GM12878 (cell line): ENCODE measurements around the gene NUP210. TPM values are rescaled to one million over a fixed set of nuclear protein-coding genes. Genes with fewer than 3 reads are reported as not detected.

Source experiments
- ATAC-seq: fragments of 200-7000 bp; cut with Tn5 transposase; 3 replicates; pipeline ENCODE4 v1.9.1; 2020; ENCODE audit warnings: mild to moderate bottlenecking, moderate library complexity
- BruUV-seq: library from RNA; stranded (reverse); fragments of 400-500 nt; replicated peaks from 2 replicates; lab custom pipeline; 2021; lab: Mats Ljungman, UMichigan
- CTCF ChIA-PET: fragments of 300-600 bp; sonication (Branson Sonifier 250); formaldehyde crosslinking; extraction: SDS; loops from one replicate; lab custom pipeline; 2021; ENCODE audit warnings: inconsistent platforms; lab: Yijun Ruan, JAX
- POLR2A ChIA-PET: fragments of 350-600 bp; formaldehyde crosslinking; extraction: SDS; loops from one replicate; lab custom pipeline; 2021; ENCODE audit warnings: inconsistent platforms; lab: Charles Lee
- RAD21 ChIA-PET: fragments of 300-600 bp; sonication (Branson Sonifier 250); formaldehyde crosslinking; loops from one replicate; lab custom pipeline; 2023; ENCODE audit warnings: antibody characterized with exemption; ENCODE audit not compliant: unreplicated experiment; lab: Charles Lee
- SMC1A ChIA-PET: fragments of 300-600 bp; sonication (Branson Sonifier 250); formaldehyde crosslinking; loops from one replicate; lab custom pipeline; 2023; ENCODE audit not compliant: unreplicated experiment, uncharacterized antibody; lab: Charles Lee
- DNase-seq: peaks from one replicate; pipeline ENCODE4 v3.0.0-alpha.2; 2011; ENCODE audit warnings: low read depth, low spot score
- FAIRE-seq: peaks from 3 replicates; lab custom pipeline; 2011; peaks lifted over from hg19 to GRCh38; lab: Jason Lieb, UNC
- H2AFZ ChIP-seq: 2 replicates; pipeline ENCODE4 v1.6.0; 2011; ENCODE audit warnings: low read depth, low read length, control low read depth; ENCODE audit not compliant: control insufficient read depth
- H3K27ac ChIP-seq: 2 replicates; pipeline ENCODE4 v1.5.1; 2011; ENCODE audit warnings: control low read depth; ENCODE audit not compliant: control insufficient read depth, insufficient read depth
- H3K27me3 ChIP-seq, 2 experiments: replicated peaks in 1 of 2; 2 replicates each; pipeline versions ENCODE4 v1.6.0 to v1.6.1; 2011; ENCODE audit warnings: low read length in 1 of 2; ENCODE audit not compliant: control insufficient read depth in 2 of 2, insufficient read depth in 2 of 2
- H3K36me3 ChIP-seq, 2 experiments: 2 replicates each; pipeline ENCODE4 v1.5.1; 2011; ENCODE audit warnings: low read length in 1 of 2; ENCODE audit not compliant: control insufficient read depth in 2 of 2, insufficient read depth in 2 of 2
- H3K4me1 ChIP-seq: 2 replicates; pipeline ENCODE4 v1.6.1; 2011; ENCODE audit warnings: mild to moderate bottlenecking, low read length, moderate library complexity, mixed read lengths; ENCODE audit not compliant: control insufficient read depth, insufficient read depth
- H3K4me2 ChIP-seq: 2 replicates; pipeline ENCODE4 v1.6.0; 2011; ENCODE audit warnings: control low read depth; ENCODE audit not compliant: control insufficient read depth, insufficient read depth
- H3K4me3 ChIP-seq: fragments of 200-600 bp; sonication (generic); 2 replicates; pipeline ENCODE4 v1.5.1; 2016
- H3K79me2 ChIP-seq: 2 replicates; pipeline ENCODE4 v1.6.0; 2011; ENCODE audit warnings: low read length; ENCODE audit not compliant: control insufficient read depth, insufficient read depth
- H3K9ac ChIP-seq: 2 replicates; pipeline ENCODE4 v1.8.0; 2011; ENCODE audit warnings: low read length, control low read depth, mixed read lengths; ENCODE audit not compliant: control insufficient read depth, insufficient read depth
- H3K9me3 ChIP-seq: replicated peaks from 3 replicates; pipeline ENCODE4 v1.5.1; 2011; ENCODE audit warnings: mild to moderate bottlenecking, low read length; ENCODE audit not compliant: control insufficient read depth, insufficient read depth
- H4K20me1 ChIP-seq: 2 replicates; pipeline ENCODE4 v1.6.0; 2011; ENCODE audit not compliant: control insufficient read depth, insufficient read depth
- BCL11A ChIP-seq: IDR thresholded peaks from 2 replicates; pipeline ENCODE4 v1.6.1; 2011; ENCODE audit warnings: low read depth, low read length
- FOXK2 ChIP-seq: fragments of 450-650 bp; IDR thresholded peaks from 2 replicates; pipeline ENCODE4 v1.6.1; 2017; ENCODE audit warnings: mild to moderate bottlenecking, moderate library complexity
- MEF2B ChIP-seq: fragments of 450-650 bp; IDR thresholded peaks from 2 replicates; pipeline ENCODE4 v1.6.1; 2018; ENCODE audit warnings: mild to moderate bottlenecking, moderate library complexity; ENCODE audit not compliant: partially characterized antibody, poor library complexity, severe bottlenecking
- NKRF ChIP-seq: fragments of 450-650 bp; conservative IDR thresholded peaks from 2 replicates; pipeline ENCODE4 v1.6.1; 2017; ENCODE audit warnings: mild to moderate bottlenecking, moderate library complexity
- POLR2A ChIP-seq: IDR thresholded peaks from 2 replicates; pipeline ENCODE4 v1.6.1; 2011; ENCODE audit warnings: low read depth, mild to moderate bottlenecking, low read length
- RCOR1 ChIP-seq: conservative IDR thresholded peaks from 2 replicates; pipeline ENCODE4 v1.6.1; 2012; ENCODE audit warnings: low read depth, low read length, improper control_type of control experiment
- SRF ChIP-seq, 2 experiments: IDR thresholded peaks; 2 replicates each; pipeline ENCODE4 v1.6.1; 2011; ENCODE audit warnings: low read depth in 2 of 2, low read length in 2 of 2, mild to moderate bottlenecking in 1 of 2, moderate library complexity in 1 of 2
- WGBS: methylation state at CpG from one replicate; pipeline ENCODE4 v1.1.6; 2016; ENCODE audit warnings: low lambda C conversion rate; ENCODE audit not compliant: insufficient replicate concordance, insufficient coverage; ENCODE audit errors: missing lambda C conversion rate; 5-methylcytosine and 5-hydroxymethylcytosine counted together
- in situ Hi-C: fragments of 300-500 bp; cut with MboI; formaldehyde crosslinking; loops from 9 replicates; pipeline ENCODE4 v1.14.3; 2018; ENCODE audit warnings: mixed read lengths
- intact Hi-C: fragments of 100-400 bp; cut with micrococcal nuclease; formaldehyde crosslinking; loops from one replicate; pipeline ENCODE4 v1.14.2; 2022; ENCODE audit not compliant: unreplicated experiment
- polyA plus RNA-seq, 11 experiments: library from polyadenylated mRNA; depleted of rRNA in 4 of 11; unstranded in 6 of 11; stranded (reverse) in 5 of 11; fragments of >200 nt; fragmentation: Nextera tagmentation in 4 of 11; fragmentation: Illumina TruSeq in 1 of 11; extraction: Ambion mirVana in 4 of 11; extraction: Trizol in 1 of 11; gene quantifications; 1 replicate in 1 of 11; 2 replicates in 10 of 11; pipeline versions ENCODE4 v1.2.1 to v1.2.3, GENCODE V29; 2011 to 2016; ENCODE audit warnings: inconsistent platforms in 2 of 11, missing spikeins in 2 of 11, low read depth in 1 of 11
- total RNA-seq, 4 experiments: library from RNA; depleted of rRNA in 3 of 4; stranded (reverse); fragments of >200 nt in 3 of 4; fragmentation: Illumina TruSeq in 1 of 4; extraction: Trizol in 1 of 4; gene quantifications; 2 replicates each; pipeline versions ENCODE4 v1.2.1 to v1.2.3, GENCODE V29; 2013 to 2021
- TF ChIP-seq, protein P1 (sequence below): fragments of 450-650 bp; IDR thresholded peaks from 2 replicates; pipeline ENCODE4 v1.6.1; 2016; ENCODE audit warnings: mild to moderate bottlenecking

NUP210 gene
- total and polyA plus RNA-seq, 10 of the 15 experiments (the other 5 are each of a cell fraction or from before 2014, with no cell fraction given), result 2.9 to 150 (median 76.0) TPM

DNA sequence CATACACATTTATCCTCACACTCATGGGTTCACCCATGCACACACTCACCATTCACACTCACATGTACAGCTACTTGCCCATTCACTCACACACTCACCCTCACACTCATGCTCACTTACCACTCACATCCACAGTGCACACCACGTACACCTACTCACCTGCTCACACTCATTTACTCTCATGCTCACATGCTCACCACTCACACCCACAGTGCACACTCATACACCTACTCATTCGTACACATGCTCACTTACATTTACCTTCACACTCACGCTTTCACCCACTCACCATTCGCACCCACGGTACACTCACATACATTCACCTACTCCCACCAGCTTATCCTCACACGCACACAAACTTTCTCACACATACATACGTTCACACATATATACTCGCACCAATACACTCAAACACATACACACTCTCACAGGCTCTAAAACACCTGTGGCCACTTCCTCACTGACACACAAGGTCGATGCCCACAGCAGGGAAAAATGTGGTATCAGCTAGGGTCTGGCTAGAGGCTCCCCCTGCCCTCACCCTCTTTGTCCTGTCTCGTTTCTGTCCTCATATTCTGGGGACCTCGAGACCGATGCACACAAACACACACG is 46.0 kb downstream of the NUP210 start:
- no peak for ATAC-seq
- no peak overlapping the region for H3K9ac ChIP-seq
- CTCF ChIA-PET, result interaction anchor here (0.8 to 1.4 kb wide), 2 partner anchors 78 to 144 kb away, joined by 3 to 4 read pairs; no protein-coding TSS in a partner anchor

GRCh38 chr3:13372656-13373055 is 47.5 kb downstream of the NUP210 start:
- H3K4me2 ChIP-seq, result no peak overlapping the region
- POLR2A ChIA-PET, result no interaction called here
- H3K79me2 ChIP-seq, result no peaks in the 10 kb centered on the region
- no peak for TF ChIP-seq NKRF
- no peak for TF ChIP-seq BCL11A
- TF ChIP-seq, protein P1, sequence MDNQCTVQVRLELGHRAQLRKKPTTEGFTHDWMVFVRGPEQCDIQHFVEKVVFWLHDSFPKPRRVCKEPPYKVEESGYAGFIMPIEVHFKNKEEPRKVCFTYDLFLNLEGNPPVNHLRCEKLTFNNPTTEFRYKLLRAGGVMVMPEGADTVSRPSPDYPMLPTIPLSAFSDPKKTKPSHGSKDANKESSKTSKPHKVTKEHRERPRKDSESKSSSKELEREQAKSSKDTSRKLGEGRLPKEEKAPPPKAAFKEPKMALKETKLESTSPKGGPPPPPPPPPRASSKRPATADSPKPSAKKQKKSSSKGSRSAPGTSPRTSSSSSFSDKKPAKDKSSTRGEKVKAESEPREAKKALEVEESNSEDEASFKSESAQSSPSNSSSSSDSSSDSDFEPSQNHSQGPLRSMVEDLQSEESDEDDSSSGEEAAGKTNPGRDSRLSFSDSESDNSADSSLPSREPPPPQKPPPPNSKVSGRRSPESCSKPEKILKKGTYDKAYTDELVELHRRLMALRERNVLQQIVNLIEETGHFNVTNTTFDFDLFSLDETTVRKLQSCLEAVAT, result no peak
- no peak for TF ChIP-seq RCOR1
- TF ChIP-seq, all 136 proteins: peak for 0
- Histone ChIP-seq H3K36me3 (peaks cover 42 to 62% of the 10 kb centered on the region in 2 experiments; a peak in 3 of 4 replicates), H3K4me1 (no peaks in the 10 kb centered on the region), H3K9me3 (no peaks in the 10 kb centered on the region), H2AFZ (no peak overlapping the region), H3K4me3 (no peak overlapping the region), H4K20me1 (no peaks in the 10 kb centered on the region; the same call in 1 of the 2 replicates), H3K27ac (no peak overlapping the region), H3K27me3 (no peaks in the 10 kb centered on the region), H3K9ac (no peak overlapping the region)
- FAIRE-seq (no peak), DNase-seq (no peak), ATAC-seq (no peak)
- BruUV-seq, result no TSS peak
- 99% methylated on average over 8 of the region's 8 CpGs for WGBS
- SMC1A ChIA-PET, result no interaction called here
- intact Hi-C loops (no loop called here), in situ Hi-C loops (no loop called here)
- RAD21 ChIA-PET, result interaction anchor here (1.0 kb wide), 1 partner anchor 281 kb away, joined by 3 read pairs; no protein-coding TSS in a partner anchor
- CTCF ChIA-PET, result interaction anchor here (1.0 to 1.4 kb wide), 2 partner anchors 20 to 80 kb away, joined by 3 to 4 read pairs; no protein-coding TSS in a partner anchor

More for the DNA sequence above, 46.0 kb downstream of the NUP210 start:
- H4K20me1 ChIP-seq, result no peaks in the 10 kb centered on the region; the same call in 1 of the 2 replicates
- no peak overlapping the region for H3K4me2 ChIP-seq
- H3K9me3 ChIP-seq, result no peaks in the 10 kb centered on the region
- H3K27ac ChIP-seq, result no peak overlapping the region
- H3K4me3 ChIP-seq, result no peak overlapping the region
- POLR2A ChIA-PET, result no interaction called here
- H3K4me1 ChIP-seq, result no peaks in the 10 kb centered on the region
- TF ChIP-seq MEF2B (no peak), POLR2A (peak; percentile 17; the same call in 1 of the 2 replicates), SRF (IDR thresholded peaks at IDR 0.05; ENCODE audit: low read depth in 2 of 2, low read length in 2 of 2) (no peak), FOXK2 (peak; percentile 19; the same call in 1 of the 2 replicates)
- H3K79me2 ChIP-seq, result no peaks in the 10 kb centered on the region
- WGBS, result 85% methylated on average over 13 of the region's 13 CpGs
- peaks cover 32 to 64% of the 10 kb centered on the region in 2 experiments; a peak in 3 of 4 replicates for H3K36me3 ChIP-seq
- RAD21 ChIA-PET, result interaction anchor here (0.6 kb wide), 1 partner anchor 85 kb away, joined by 4 read pairs; no protein-coding TSS in a partner anchor
- H3K27me3 ChIP-seq, result no peaks in the 10 kb centered on the region
- SMC1A ChIA-PET, result no interaction called here
- no TSS peak for BruUV-seq
- DNase-seq (no peak), FAIRE-seq (no peak)
- no peak overlapping the region for H2AFZ ChIP-seq
- intact Hi-C loops (no loop called here), in situ Hi-C loops (no loop called here)
